Mesothelial cell of epicardium (in vitro differentiated cells): Measurements from ENCODE around the gene PHACTR1. TPM values are rescaled to one million over a fixed set of nuclear protein-coding genes. Genes with fewer than 3 reads are reported as not detected.

ENCODE experiments used
- DNase-seq, 2 experiments: peaks; one replicate each; pipeline ENCODE4 v3.0.0; 2021; ENCODE audit warnings: low spot score in 2 of 2; ENCODE audit not compliant: unreplicated experiment in 2 of 2
- H3K27ac Mint-ChIP-seq: 2 replicates; pipeline ENCODE4 v1.8.0; 2021; ENCODE audit warnings: mixed read lengths
- H3K27me3 Mint-ChIP-seq: 2 replicates; pipeline ENCODE4 v1.8.0; 2021; ENCODE audit warnings: low read depth, mixed read lengths
- H3K36me3 Mint-ChIP-seq: 2 replicates; pipeline ENCODE4 v1.8.0; 2021; ENCODE audit warnings: mixed read lengths
- H3K4me1 Mint-ChIP-seq: 2 replicates; pipeline ENCODE4 v1.8.0; 2021; ENCODE audit warnings: mixed read lengths
- H3K4me3 Mint-ChIP-seq: 2 replicates; pipeline ENCODE4 v1.8.0; 2021; ENCODE audit warnings: mild to moderate bottlenecking, moderate library complexity, mixed read lengths
- H3K9me3 Mint-ChIP-seq: 2 replicates; pipeline ENCODE4 v1.8.0; 2021; ENCODE audit warnings: mixed read lengths
- CTCF ChIP-seq: fragments of 200-600 bp; sonication (generic); IDR thresholded peaks from one replicate; pipeline ENCODE4 v1.5.0; 2021; ENCODE audit warnings: antibody characterized with exemption; ENCODE audit not compliant: unreplicated experiment
- total RNA-seq: library from RNA; stranded (reverse); gene quantifications from 3 replicates; pipeline ENCODE4 v1.2.1, GENCODE V29; 2021

Gene PHACTR1
- total RNA-seq, 1 donor from 2014 or later = 0.76 TPM

GRCh38 chr6:12987783-12988182 is 271.2 kb downstream of the PHACTR1 start:
- H3K27ac Mint-ChIP-seq = no peak overlapping the region
- H3K36me3 Mint-ChIP-seq = no peaks in the 10 kb centered on the region
- TF ChIP-seq CTCF = no peak
- H3K4me1 Mint-ChIP-seq = no peaks in the 10 kb centered on the region
- peaks cover 10% of the 10 kb centered on the region for H3K9me3 Mint-ChIP-seq
- H3K27me3 Mint-ChIP-seq = peaks cover 5% of the 10 kb centered on the region
- DNase-seq = no peak
- H3K4me3 Mint-ChIP-seq = no peak overlapping the region

- Mint-ChIP-seq H3K36me3 (no peaks in the 10 kb centered on the region), H3K27me3 (peaks cover 5% of the 10 kb centered on the region), H3K27ac (no peak overlapping the region), H3K4me3 (no peak overlapping the region), H3K9me3 (peaks cover 19% of the 10 kb centered on the region), H3K4me1 (no peaks in the 10 kb centered on the region)
- no peak for DNase-seq
- no peak for TF ChIP-seq CTCF
Measured at GRCh38 chr6:12990162-12990561, 273.6 kb downstream of the PHACTR1 start.

GRCh38 chr6:12991435-12991834 is 274.9 kb downstream of the PHACTR1 start:
- no peak for DNase-seq
- Mint-ChIP-seq H3K9me3 (peaks cover 19% of the 10 kb centered on the region), H3K27ac (no peak overlapping the region), H3K27me3 (peaks cover 5% of the 10 kb centered on the region), H3K4me1 (no peaks in the 10 kb centered on the region), H3K4me3 (no peak overlapping the region), H3K36me3 (no peaks in the 10 kb centered on the region)
- TF ChIP-seq CTCF = no peak

- Mint-ChIP-seq H3K36me3 (no peaks in the 10 kb centered on the region), H3K4me3 (no peak overlapping the region), H3K27ac (no peak overlapping the region), H3K4me1 (no peaks in the 10 kb centered on the region), H3K9me3 (peaks cover 19% of the 10 kb centered on the region), H3K27me3 (no peaks in the 10 kb centered on the region)
- no peak for DNase-seq
- TF ChIP-seq CTCF = no peak
Measured at GRCh38 chr6:12992770-12993169, 276.2 kb downstream of the PHACTR1 start.

- DNase-seq = no peak
- no peak overlapping the region for H3K4me3 Mint-ChIP-seq
- no peak for TF ChIP-seq CTCF
- no peaks in the 10 kb centered on the region for H3K4me1 Mint-ChIP-seq
- H3K36me3 Mint-ChIP-seq = no peaks in the 10 kb centered on the region
- H3K27me3 Mint-ChIP-seq = no peaks in the 10 kb centered on the region
- no peak overlapping the region for H3K27ac Mint-ChIP-seq
- H3K9me3 Mint-ChIP-seq = peaks cover 19% of the 10 kb centered on the region
Measured at GRCh38 chr6:12993283-12993898, 276.8 kb downstream of the PHACTR1 start.

GRCh38 chr6:12995419-12995818 is 278.9 kb downstream of the PHACTR1 start:
- DNase-seq = no peak
- no peaks in the 10 kb centered on the region for H3K4me1 Mint-ChIP-seq
- TF ChIP-seq CTCF = no peak
- H3K4me3 Mint-ChIP-seq = no peak overlapping the region
- H3K27ac Mint-ChIP-seq = no peak overlapping the region
- peaks cover 19% of the 10 kb centered on the region for H3K9me3 Mint-ChIP-seq
- H3K27me3 Mint-ChIP-seq = peaks cover 12% of the 10 kb centered on the region
- no peaks in the 10 kb centered on the region for H3K36me3 Mint-ChIP-seq
